ENCODE measurements around the gene SNRNP40. TPM values are rescaled to one million over a fixed set of nuclear protein-coding genes. Genes with fewer than 3 reads are reported as not detected.

SNRNP40 gene
- total RNA-seq, 2 donors from 2014 or later = 48.0 to 55.8 TPM

DNA sequence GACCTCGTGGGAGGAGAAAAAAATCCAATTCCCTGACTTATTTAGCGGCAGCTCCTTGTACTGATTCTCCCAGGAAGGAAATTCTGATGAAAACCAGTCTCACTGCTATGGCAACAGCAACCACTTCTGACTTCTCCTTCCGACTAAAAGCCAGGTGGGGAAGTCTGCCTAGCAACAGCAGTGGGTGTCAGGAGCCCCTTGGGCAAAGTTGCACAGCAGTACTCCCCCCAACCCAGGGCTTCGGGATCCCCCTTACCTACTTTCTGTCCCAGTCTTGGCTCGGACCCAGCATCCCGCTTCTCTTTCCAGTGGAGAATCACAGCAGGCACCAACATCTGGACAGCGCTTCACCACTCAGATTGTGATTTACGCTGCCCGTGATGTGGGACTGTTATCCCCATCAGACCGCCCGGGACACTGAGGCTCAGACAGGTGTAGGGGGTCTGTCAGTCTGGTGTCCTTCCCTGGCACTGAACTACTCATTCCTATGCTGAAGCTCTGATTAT lies 81.5 kb downstream of the SNRNP40 start:
- no peaks in the 10 kb centered on the region for H3K4me1 Mint-ChIP-seq
- peaks cover 6% of the 10 kb centered on the region for H3K27me3 Mint-ChIP-seq
- no peaks in the 10 kb centered on the region for H3K9me3 ChIP-seq (ENCODE audit: control insufficient read depth, low read length, poor library complexity, severe bottlenecking)
- DNase-seq = no peak
- no peak overlapping the region for H3K4me3 Mint-ChIP-seq
- H3K27ac Mint-ChIP-seq = no peak overlapping the region
- ATAC-seq = no peak
- peaks cover 4% of the 10 kb centered on the region for H3K36me3 Mint-ChIP-seq (ENCODE audit: low read depth)

DNA sequence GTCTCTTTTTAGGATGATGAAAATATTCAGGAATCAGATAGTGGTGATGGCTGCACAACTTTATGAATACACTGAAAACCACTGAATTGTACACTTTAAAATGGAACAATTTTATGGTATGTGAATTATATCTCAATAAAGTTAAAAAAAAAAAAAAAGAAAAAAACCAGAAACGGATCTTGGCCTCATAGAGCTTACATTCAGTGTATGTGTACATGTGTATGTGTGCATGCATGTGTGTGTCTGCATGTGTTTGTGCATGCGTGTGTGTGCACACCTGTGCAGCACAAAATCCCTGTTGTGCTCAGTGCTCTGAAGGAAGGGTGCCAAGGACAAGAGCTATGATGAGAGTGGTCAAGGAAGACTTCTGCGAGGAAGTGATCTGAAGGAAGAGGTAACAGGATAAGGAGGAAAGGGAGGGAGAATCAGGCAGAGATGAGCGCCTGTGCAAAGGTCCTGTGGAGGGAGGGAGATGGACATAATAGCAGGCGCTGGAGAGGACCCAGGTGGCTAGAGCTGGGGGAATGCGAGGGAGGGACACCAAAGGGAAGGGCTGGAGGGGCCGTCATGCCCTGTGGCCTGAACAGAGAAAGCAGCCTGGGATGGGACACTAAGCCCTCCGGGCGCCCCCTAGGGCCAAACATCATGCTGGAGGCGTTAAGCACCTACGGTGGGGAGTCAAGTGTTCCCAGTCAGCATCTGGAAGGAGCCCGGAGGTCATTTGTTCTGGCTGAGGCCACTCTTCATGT lies 82.1 kb downstream of the SNRNP40 start:
- no peak overlapping the region for H3K4me3 Mint-ChIP-seq
- no peak for ATAC-seq
- no peaks in the 10 kb centered on the region for H3K9me3 ChIP-seq (ENCODE audit: control insufficient read depth, low read length, poor library complexity, severe bottlenecking)
- no peaks in the 10 kb centered on the region for H3K4me1 Mint-ChIP-seq
- H3K36me3 Mint-ChIP-seq (ENCODE audit: low read depth) = peaks cover 4% of the 10 kb centered on the region
- DNase-seq = no peak
- H3K27me3 Mint-ChIP-seq = peaks cover 6% of the 10 kb centered on the region
- no peak overlapping the region for H3K27ac Mint-ChIP-seq

Other genes with a start within 250 kb of the SNRNP40 start
- gene PUM1, start 231.1 kb downstream of the SNRNP40 start, total RNA-seq = 100 to 1,000 TPM; 186 to 202 TPM
- gene NKAIN1, start 56.9 kb downstream of the SNRNP40 start, total RNA-seq = not detected
- gene ZCCHC17, start 244 bp upstream of the SNRNP40 start, total RNA-seq = 10 to 100 TPM; 14.0 to 17.4 TPM
- gene FABP3, start 76.3 kb upstream of the SNRNP40 start, total RNA-seq = not detected
- gene SERINC2, start 116.4 kb upstream of the SNRNP40 start, total RNA-seq = under 1 TPM in 1 of 2 donors, not detected in 1; 0.32 TPM

Data from T-helper 17 cell (primary cell).